ENCODE results near the gene GAB3. TPM values are rescaled to one million over a fixed set of nuclear protein-coding genes. Genes with fewer than 3 reads are reported as not detected.
A peak's percentile ranks its signal among the peaks of the same experiment; 100 is the strongest.

The GAB3 gene
- total RNA-seq, 1 donor from 2014 or later, result 1.7 TPM

DNA sequence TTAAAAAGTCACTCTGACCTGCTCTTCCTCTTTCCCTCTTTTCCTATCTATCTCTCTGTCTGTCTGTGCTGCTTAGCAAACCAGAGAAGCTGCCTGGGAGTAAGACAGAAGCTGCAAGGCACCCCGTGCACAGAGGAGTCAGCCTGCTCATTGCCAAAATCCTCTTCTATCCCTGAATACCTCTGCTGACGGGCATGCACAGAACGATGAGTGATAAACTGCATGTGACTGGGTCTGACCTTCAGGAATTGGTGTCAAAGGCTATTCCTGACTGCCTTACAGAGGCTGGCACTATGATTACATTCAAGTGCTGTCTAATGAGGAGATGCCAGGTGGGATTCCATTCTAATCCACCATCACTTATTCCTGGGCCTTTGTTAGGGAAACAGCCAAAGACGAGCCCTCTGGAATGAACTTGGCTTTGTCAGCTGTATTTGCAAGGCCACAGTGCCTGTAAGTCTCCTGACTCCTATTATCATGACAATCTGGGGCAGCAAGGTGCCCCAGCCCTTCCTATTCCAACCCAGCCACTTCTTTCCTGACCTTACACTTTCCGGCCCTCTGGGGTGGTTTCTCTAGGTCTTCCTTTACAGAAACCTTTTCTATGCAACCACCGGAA, 52.1 kb downstream of the GAB3 start:
- Mint-ChIP-seq H3K27me3 (ENCODE audit: low read depth, unreplicated experiment) (no peaks in the 10 kb centered on the region), H3K9me3 (ENCODE audit: unreplicated experiment) (no peaks in the 10 kb centered on the region), H3K27ac (ENCODE audit: unreplicated experiment) (no peak overlapping the region), H3K36me3 (ENCODE audit: low read depth, unreplicated experiment) (no peaks in the 10 kb centered on the region), H3K4me1 (ENCODE audit: low read depth, unreplicated experiment) (peaks cover 5% of the 10 kb centered on the region), H3K4me3 (ENCODE audit: unreplicated experiment) (no peak overlapping the region)
- Histone ChIP-seq H3K9ac (ENCODE audit: low read length) (no peak overlapping the region), H2AFZ (ENCODE audit: low read depth, low read length) (no peak overlapping the region), H4K20me1 (ENCODE audit: insufficient read depth, low read length) (no peaks in the 10 kb centered on the region), H3K4me2 (ENCODE audit: low read length) (no peak overlapping the region), H3K9me3 (ENCODE audit: insufficient read depth, low read depth, low read length) (no peaks in the 10 kb centered on the region), H3K4me3 (ENCODE audit: insufficient read depth, low read depth, low read length) (no peak overlapping the region), H3K36me3 (ENCODE audit: insufficient read depth, low read length) (no peaks in the 10 kb centered on the region), H3K27ac (ENCODE audit: low read depth, low read length) (no peak overlapping the region), H3K79me2 (ENCODE audit: insufficient read depth, low read length) (no peaks in the 10 kb centered on the region), H3K4me1 (ENCODE audit: insufficient read depth, low read length) (no peaks in the 10 kb centered on the region), H3K27me3 (ENCODE audit: insufficient read depth, low read length) (no peaks in the 10 kb centered on the region)
- TF ChIP-seq EZH2 (IDR thresholded peaks at IDR 0.05; ENCODE audit: insufficient read depth, low read length), result no peak
- TF ChIP-seq, protein P1, sequence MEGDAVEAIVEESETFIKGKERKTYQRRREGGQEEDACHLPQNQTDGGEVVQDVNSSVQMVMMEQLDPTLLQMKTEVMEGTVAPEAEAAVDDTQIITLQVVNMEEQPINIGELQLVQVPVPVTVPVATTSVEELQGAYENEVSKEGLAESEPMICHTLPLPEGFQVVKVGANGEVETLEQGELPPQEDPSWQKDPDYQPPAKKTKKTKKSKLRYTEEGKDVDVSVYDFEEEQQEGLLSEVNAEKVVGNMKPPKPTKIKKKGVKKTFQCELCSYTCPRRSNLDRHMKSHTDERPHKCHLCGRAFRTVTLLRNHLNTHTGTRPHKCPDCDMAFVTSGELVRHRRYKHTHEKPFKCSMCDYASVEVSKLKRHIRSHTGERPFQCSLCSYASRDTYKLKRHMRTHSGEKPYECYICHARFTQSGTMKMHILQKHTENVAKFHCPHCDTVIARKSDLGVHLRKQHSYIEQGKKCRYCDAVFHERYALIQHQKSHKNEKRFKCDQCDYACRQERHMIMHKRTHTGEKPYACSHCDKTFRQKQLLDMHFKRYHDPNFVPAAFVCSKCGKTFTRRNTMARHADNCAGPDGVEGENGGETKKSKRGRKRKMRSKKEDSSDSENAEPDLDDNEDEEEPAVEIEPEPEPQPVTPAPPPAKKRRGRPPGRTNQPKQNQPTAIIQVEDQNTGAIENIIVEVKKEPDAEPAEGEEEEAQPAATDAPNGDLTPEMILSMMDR (IDR thresholded peaks at IDR 0.05; ENCODE audit: insufficient read depth, low read depth, low read length), result no peak
- DNase-seq (ENCODE audit: low read depth), result no peak
- FAIRE-seq, result no peak

DNA sequence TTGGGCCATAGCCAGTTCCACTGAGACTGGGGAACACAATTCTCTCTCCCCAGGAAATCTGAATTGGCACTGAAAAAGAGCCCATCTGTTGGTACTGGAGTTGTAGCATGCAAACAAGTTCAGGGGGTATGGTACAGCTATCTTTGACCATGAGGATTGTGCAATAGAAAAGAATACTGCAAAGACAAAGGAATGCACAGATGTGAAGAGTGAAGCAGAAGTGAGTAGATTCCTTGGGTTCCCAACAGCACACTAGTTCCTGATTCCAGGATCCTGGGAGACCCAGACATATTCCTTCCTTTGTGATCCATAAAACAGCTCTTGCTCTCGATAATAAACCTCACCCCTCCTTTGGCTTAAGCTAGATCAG, 54.2 kb downstream of the GAB3 start:
- no peaks in the 10 kb centered on the region for H3K36me3 Mint-ChIP-seq (ENCODE audit: low read depth, unreplicated experiment)
- no peaks in the 10 kb centered on the region for H3K27me3 Mint-ChIP-seq (ENCODE audit: low read depth, unreplicated experiment)
- Histone ChIP-seq H3K4me2 (ENCODE audit: low read length) (no peak overlapping the region), H3K27me3 (ENCODE audit: insufficient read depth, low read length) (no peaks in the 10 kb centered on the region), H3K4me3 (ENCODE audit: insufficient read depth, low read depth, low read length) (no peak overlapping the region), H3K9me3 (ENCODE audit: insufficient read depth, low read depth, low read length) (no peaks in the 10 kb centered on the region), H3K27ac (ENCODE audit: low read depth, low read length) (no peak overlapping the region), H2AFZ (ENCODE audit: low read depth, low read length) (no peak overlapping the region), H4K20me1 (ENCODE audit: insufficient read depth, low read length) (no peaks in the 10 kb centered on the region), H3K36me3 (ENCODE audit: insufficient read depth, low read length) (no peaks in the 10 kb centered on the region), H3K9ac (ENCODE audit: low read length) (no peak overlapping the region), H3K4me1 (ENCODE audit: insufficient read depth, low read length) (no peaks in the 10 kb centered on the region), H3K79me2 (ENCODE audit: insufficient read depth, low read length) (no peaks in the 10 kb centered on the region)
- H3K4me1 Mint-ChIP-seq (ENCODE audit: low read depth, unreplicated experiment), result peaks cover 5% of the 10 kb centered on the region
- FAIRE-seq (no peak), DNase-seq (ENCODE audit: low read depth) (peak; percentile 19)
- H3K9me3 Mint-ChIP-seq (ENCODE audit: unreplicated experiment), result no peaks in the 10 kb centered on the region
- peak overlapping the region; percentile 34 for H3K27ac Mint-ChIP-seq (ENCODE audit: unreplicated experiment)
- TF ChIP-seq EZH2 (IDR thresholded peaks at IDR 0.05; ENCODE audit: insufficient read depth, low read length), result no peak
- TF ChIP-seq, protein P1 (IDR thresholded peaks at IDR 0.05; ENCODE audit: insufficient read depth, low read depth, low read length), result no peak
- no peak overlapping the region for H3K4me3 Mint-ChIP-seq (ENCODE audit: unreplicated experiment)

DNA sequence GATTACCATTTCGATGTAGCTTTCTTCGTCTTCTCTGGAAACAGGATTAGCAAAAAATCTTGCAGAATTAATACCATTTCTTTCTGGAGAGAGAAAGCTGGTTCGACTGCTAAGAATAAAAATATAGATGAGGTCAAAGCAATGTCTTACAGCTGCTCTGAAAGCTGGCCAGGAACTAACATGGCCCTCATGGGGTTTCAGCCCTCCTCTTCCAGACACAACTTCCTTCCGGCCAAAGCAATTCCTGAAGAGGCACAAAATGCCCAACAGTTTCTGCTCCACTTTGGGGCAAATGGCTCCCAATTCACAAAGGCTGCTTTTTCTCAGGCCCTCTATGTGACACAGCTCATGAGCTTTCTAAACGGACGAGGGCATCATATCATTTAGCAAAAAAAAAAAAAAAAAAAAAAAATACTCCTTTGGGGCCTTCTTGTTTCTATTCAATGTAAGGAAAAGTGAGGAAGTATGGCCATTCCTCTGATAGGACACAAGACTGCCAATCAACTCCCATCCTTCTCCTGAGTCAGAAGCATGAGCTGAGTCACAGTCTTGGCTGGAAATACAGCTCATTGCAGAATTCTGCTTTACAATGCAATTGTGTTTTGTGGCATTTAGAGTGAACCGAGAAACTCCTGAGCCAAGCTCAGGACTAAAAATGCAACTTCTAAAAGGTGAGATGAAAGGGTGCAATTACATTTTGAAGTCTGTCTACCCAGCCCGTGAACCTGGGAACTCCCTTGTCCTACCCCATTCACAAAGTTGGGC, 54.8 kb downstream of the GAB3 start:
- TF ChIP-seq EZH2 (IDR thresholded peaks at IDR 0.05; ENCODE audit: insufficient read depth, low read length), result no peak
- TF ChIP-seq, protein P1 (IDR thresholded peaks at IDR 0.05; ENCODE audit: insufficient read depth, low read depth, low read length), result no peak
- Histone ChIP-seq H3K79me2 (ENCODE audit: insufficient read depth, low read length) (no peaks in the 10 kb centered on the region), H3K9ac (ENCODE audit: low read length) (no peak overlapping the region), H3K27ac (ENCODE audit: low read depth, low read length) (no peak overlapping the region), H4K20me1 (ENCODE audit: insufficient read depth, low read length) (no peaks in the 10 kb centered on the region), H3K9me3 (ENCODE audit: insufficient read depth, low read depth, low read length) (no peaks in the 10 kb centered on the region), H3K36me3 (ENCODE audit: insufficient read depth, low read length) (no peaks in the 10 kb centered on the region), H3K4me1 (ENCODE audit: insufficient read depth, low read length) (no peaks in the 10 kb centered on the region), H3K27me3 (ENCODE audit: insufficient read depth, low read length) (no peaks in the 10 kb centered on the region), H3K4me3 (ENCODE audit: insufficient read depth, low read depth, low read length) (no peak overlapping the region), H2AFZ (ENCODE audit: low read depth, low read length) (no peak overlapping the region), H3K4me2 (ENCODE audit: low read length) (no peak overlapping the region)
- Mint-ChIP-seq H3K27ac (ENCODE audit: unreplicated experiment) (peak overlapping the region; percentile 34), H3K36me3 (ENCODE audit: low read depth, unreplicated experiment) (no peaks in the 10 kb centered on the region), H3K4me1 (ENCODE audit: low read depth, unreplicated experiment) (peaks cover 5% of the 10 kb centered on the region), H3K27me3 (ENCODE audit: low read depth, unreplicated experiment) (no peaks in the 10 kb centered on the region), H3K4me3 (ENCODE audit: unreplicated experiment) (no peak overlapping the region), H3K9me3 (ENCODE audit: unreplicated experiment) (no peaks in the 10 kb centered on the region)
- DNase-seq (ENCODE audit: low read depth) (peak; percentile 62), FAIRE-seq (peak; percentile 100)

All from astrocyte (in vitro differentiated cells and primary cell).